Cardiac muscle cell (in vitro differentiated cells and primary cell): ENCODE data around the gene AP3D1. TPM values are rescaled to one million over a fixed set of nuclear protein-coding genes. Genes with fewer than 3 reads are reported as not detected.

Experiments
- DNase-seq, 2 donors: peaks; one replicate each; pipeline versions ENCODE4 v3.0.0 to v3.0.0-alpha.2; 2010 to 2017; ENCODE audit warnings: low read depth in 1 of 2, low spot score in 1 of 2
- H3K27ac ChIP-seq: fragments of 200-600 bp; sonication (generic); 2 replicates; pipeline ENCODE4 v1.5.1; 2016
- H3K27me3 ChIP-seq: fragments of 200-600 bp; sonication (generic); 2 replicates; pipeline ENCODE4 v1.6.0; 2016; ENCODE audit warnings: control low read depth
- H3K36me3 ChIP-seq: fragments of 200-600 bp; sonication (generic); 2 replicates; pipeline ENCODE4 v1.5.1; 2016; ENCODE audit warnings: control low read depth
- H3K4me1 ChIP-seq: fragments of 200-600 bp; sonication (generic); 2 replicates; pipeline ENCODE4 v1.8.1; 2017; ENCODE audit warnings: low read depth, mild to moderate bottlenecking, mixed run types
- H3K4me3 ChIP-seq: fragments of 200-600 bp; sonication (generic); 2 replicates; pipeline ENCODE4 v1.5.1; 2016; ENCODE audit warnings: mild to moderate bottlenecking
- H3K9me3 ChIP-seq: fragments of 200-600 bp; sonication (generic); 2 replicates; pipeline ENCODE4 v1.5.1; 2017; ENCODE audit warnings: low read depth, mild to moderate bottlenecking, control low read depth
- CTCF ChIP-seq: IDR thresholded peaks from 2 replicates; pipeline ENCODE4 v1.5.1; 2012; ENCODE audit warnings: low read depth, mild to moderate bottlenecking, low read length
- polyA plus RNA-seq: library from polyadenylated mRNA; unstranded; fragments of >200 nt; fragmentation: Nextera tagmentation; extraction: Ambion mirVana; gene quantifications from 2 replicates; pipeline ENCODE4 v1.2.1, GENCODE V29; 2016
- total RNA-seq: library from RNA; depleted of rRNA; stranded (reverse); fragments of >200 nt; gene quantifications from 2 replicates; pipeline ENCODE4 v1.2.3, GENCODE V29; 2016

The AP3D1 gene
- total and polyA plus RNA-seq, 2 experiments from 2014 or later: 115 to 125 TPM

DNA sequence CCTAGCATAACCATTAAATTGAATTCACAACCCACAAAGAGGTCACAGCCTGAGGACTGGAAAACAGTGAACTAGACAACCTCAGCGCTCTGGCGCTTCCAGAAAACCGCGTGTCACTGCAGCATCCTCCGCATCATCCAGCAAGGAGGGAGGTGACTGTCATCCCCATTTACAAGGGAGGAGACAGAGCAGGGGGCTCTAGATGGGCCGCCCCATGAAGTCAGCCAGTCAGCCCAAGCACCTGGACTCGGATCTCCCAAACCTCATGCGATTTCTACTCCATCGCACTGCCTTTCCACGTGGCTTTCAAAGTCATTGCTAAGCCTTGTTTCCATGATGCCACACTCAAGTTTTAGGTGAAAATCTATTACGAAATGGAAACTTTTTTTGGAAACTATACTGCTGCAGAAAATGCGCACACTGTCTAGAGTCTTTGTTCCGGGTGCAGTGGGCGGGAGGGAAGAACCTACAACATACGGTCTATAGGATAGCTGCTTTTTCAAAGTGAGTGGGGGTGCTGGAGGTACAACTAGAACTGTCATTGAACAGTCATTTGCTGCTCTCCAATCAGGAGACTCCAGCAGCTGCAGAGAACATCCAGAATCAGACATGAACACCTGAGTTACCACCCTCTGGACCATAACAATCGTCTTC is 2.8 kb downstream of the AP3D1 start:
- no peak for TF ChIP-seq CTCF

GRCh38 chr19:2145831-2146241 is 5.5 kb downstream of the AP3D1 start:
- peak in 1 of 2 donors; percentile 29 for DNase-seq
- Histone ChIP-seq H3K9me3 (no peaks in the 10 kb centered on the region), H3K4me3 (no peak overlapping the region), H3K27ac (no peak overlapping the region), H3K4me1 (peaks cover 10% of the 10 kb centered on the region), H3K36me3 (no peaks in the 10 kb centered on the region), H3K27me3 (no peaks in the 10 kb centered on the region)
- TF ChIP-seq CTCF: no peak

More for the DNA sequence above, 2.8 kb downstream of the AP3D1 start:
- Histone ChIP-seq H3K36me3 (no peaks in the 10 kb centered on the region), H3K4me1 (peaks cover 10% of the 10 kb centered on the region), H3K27me3 (no peaks in the 10 kb centered on the region), H3K9me3 (no peaks in the 10 kb centered on the region), H3K27ac (no peak overlapping the region), H3K4me3 (no peak overlapping the region)
- no peak for DNase-seq

DNA sequence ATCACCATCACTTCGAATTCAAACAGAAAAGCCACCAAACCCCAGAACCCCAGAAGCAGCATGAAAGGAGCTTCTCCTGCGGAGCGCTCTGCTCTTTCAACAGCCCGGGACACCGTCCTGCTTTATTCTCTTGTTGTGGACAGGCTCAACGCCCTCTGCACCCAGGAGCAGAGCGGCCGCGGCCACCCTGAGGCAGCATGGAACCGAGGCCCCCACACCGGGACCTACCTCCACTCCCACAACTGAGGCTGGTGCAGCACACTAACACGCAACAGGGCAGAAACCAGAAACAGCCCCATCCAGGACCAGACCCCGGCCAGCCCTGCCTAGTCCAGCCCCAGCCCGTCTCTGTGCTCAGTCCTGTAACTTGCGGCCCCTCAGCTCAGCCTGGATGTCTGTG is 7.2 kb downstream of the AP3D1 start:
- Histone ChIP-seq H3K27ac (no peak overlapping the region), H3K36me3 (no peaks in the 10 kb centered on the region)
- no peak for TF ChIP-seq CTCF

DNA sequence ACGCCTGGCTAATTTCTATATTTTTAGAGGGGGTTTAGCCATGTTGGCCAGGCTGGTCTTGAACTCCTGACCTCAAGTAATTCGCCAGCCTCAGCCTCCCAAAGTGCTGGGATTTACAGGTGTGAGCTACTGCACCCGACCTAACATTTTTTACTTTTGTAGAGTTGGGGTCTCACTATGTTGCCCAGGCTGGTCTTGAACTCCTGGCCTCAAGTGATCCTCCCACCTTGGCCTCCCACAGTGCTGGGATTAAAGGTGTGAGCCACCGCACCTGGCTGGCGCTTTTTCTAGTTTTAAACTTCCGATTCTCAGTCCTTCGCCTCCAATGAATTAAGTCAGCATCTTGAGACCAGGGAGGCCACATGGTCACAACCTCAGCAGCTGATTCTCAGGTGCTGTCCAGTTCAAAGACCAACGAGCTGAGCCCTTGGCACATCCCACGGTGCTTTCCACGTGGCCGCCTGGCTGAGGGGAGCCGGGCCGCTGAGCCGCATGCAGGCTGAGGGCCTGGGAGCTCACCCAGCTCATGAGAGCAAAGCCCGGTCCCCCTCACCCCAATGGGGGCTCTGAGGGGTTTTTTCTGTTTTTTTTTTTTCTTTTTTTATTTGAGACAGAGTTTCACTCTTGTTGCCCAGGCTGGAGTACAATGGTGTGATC is 9.1 kb downstream of the AP3D1 start:
- peaks cover 6% of the 10 kb centered on the region for H3K36me3 ChIP-seq
- DNase-seq: no peak
- no peak for TF ChIP-seq CTCF
- no peak overlapping the region for H3K4me3 ChIP-seq
- H3K4me1 ChIP-seq: no peaks in the 10 kb centered on the region
- no peaks in the 10 kb centered on the region for H3K9me3 ChIP-seq
- H3K27ac ChIP-seq: no peak overlapping the region
- no peaks in the 10 kb centered on the region for H3K27me3 ChIP-seq

More for the DNA sequence above, 7.2 kb downstream of the AP3D1 start:
- no peak for DNase-seq
- H3K4me3 ChIP-seq: no peak overlapping the region
- no peaks in the 10 kb centered on the region for H3K27me3 ChIP-seq
- no peaks in the 10 kb centered on the region for H3K4me1 ChIP-seq
- H3K9me3 ChIP-seq: no peaks in the 10 kb centered on the region

GRCh38 chr19:2140138-2140569 is 11.2 kb downstream of the AP3D1 start:
- H3K9me3 ChIP-seq: no peaks in the 10 kb centered on the region
- no peak overlapping the region for H3K4me3 ChIP-seq
- TF ChIP-seq CTCF: no peak
- no peak for DNase-seq
- peaks cover 9% of the 10 kb centered on the region for H3K36me3 ChIP-seq
- H3K4me1 ChIP-seq: no peaks in the 10 kb centered on the region
- H3K27ac ChIP-seq: no peak overlapping the region
- H3K27me3 ChIP-seq: no peaks in the 10 kb centered on the region
